ENCODE measurements around the gene TNS1. TPM values are rescaled to one million over a fixed set of nuclear protein-coding genes. Genes with fewer than 3 reads are reported as not detected.

Gene TNS1
- total and polyA plus RNA-seq, 2 experiments from 2014 or later: 16.2 to 27.6 TPM

DNA sequence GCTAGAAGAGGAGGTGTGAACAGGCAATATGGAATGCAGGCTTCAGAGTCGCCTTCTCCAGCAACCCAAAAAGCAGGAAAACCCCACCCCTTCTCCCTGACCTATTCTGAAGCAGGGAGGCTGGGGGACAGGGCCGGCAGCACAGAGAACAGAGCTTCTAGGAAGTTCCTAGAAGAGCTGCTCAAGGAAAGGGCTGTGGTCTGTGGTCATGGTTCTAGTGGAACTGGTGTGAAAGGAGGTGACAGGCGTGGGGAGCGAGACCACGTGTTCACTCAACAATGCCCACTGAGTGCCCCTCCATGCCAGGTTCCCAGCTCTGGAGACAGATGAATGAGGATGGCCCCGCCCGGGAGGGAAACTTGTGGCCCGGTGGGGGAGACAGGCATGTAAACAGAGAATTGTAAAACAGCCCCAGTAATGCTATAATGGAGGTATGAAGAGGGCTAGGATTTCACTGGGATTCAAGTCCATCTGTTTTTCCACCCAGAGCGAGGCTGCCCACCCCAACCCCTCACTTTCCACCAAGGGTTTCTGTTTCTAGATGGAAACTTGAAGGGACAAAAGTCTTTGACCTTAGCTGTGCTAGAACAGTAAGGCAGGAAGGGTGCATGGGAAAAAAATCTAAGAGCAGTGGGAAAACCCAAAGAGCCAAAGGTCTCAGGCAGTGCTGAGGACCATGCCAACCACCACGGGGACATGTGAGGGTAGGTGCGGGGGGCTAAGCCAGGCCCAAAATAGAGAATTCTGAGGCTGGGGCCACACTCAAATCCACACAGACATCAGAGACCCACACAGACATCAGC lies 71.8 kb downstream of the TNS1 start:
- DNase-seq (ENCODE audit: low spot score): no peak
- no peak overlapping the region for H3K27ac ChIP-seq
- H3K4me2 ChIP-seq: no peak overlapping the region
- H3K79me2 ChIP-seq: peaks cover 72% of the 10 kb centered on the region
- no peaks in the 10 kb centered on the region for H3K36me3 ChIP-seq (replicated peaks; ENCODE audit: insufficient read depth, low read depth)
- peaks cover 12% of the 10 kb centered on the region for H4K20me1 ChIP-seq (ENCODE audit: insufficient read depth, poor library complexity, severe bottlenecking)
- H3K4me1 ChIP-seq (ENCODE audit: insufficient read depth): peaks cover 50% of the 10 kb centered on the region
- H3K9me2 ChIP-seq (replicated peaks; ENCODE audit: insufficient read depth): no peaks in the 10 kb centered on the region
- H3K9me3 ChIP-seq (ENCODE audit: low read depth): no peaks in the 10 kb centered on the region
- H3K27me3 ChIP-seq: no peaks in the 10 kb centered on the region
- H2AFZ ChIP-seq: no peak overlapping the region
- WGBS (ENCODE audit: low lambda C conversion rate, missing lambda C conversion rate): 74% methylated on average over 11 of the region's 11 CpGs
- no peak overlapping the region for H3K4me3 ChIP-seq
- no peak for TF ChIP-seq EZH2 (IDR thresholded peaks at IDR 0.05; ENCODE audit: borderline replicate concordance)
- TF ChIP-seq EZH2phosphoT487 (IDR thresholded peaks at IDR 0.05; ENCODE audit: low read depth, severe bottlenecking, unreplicated experiment): no peak
- TF ChIP-seq, protein P1, sequence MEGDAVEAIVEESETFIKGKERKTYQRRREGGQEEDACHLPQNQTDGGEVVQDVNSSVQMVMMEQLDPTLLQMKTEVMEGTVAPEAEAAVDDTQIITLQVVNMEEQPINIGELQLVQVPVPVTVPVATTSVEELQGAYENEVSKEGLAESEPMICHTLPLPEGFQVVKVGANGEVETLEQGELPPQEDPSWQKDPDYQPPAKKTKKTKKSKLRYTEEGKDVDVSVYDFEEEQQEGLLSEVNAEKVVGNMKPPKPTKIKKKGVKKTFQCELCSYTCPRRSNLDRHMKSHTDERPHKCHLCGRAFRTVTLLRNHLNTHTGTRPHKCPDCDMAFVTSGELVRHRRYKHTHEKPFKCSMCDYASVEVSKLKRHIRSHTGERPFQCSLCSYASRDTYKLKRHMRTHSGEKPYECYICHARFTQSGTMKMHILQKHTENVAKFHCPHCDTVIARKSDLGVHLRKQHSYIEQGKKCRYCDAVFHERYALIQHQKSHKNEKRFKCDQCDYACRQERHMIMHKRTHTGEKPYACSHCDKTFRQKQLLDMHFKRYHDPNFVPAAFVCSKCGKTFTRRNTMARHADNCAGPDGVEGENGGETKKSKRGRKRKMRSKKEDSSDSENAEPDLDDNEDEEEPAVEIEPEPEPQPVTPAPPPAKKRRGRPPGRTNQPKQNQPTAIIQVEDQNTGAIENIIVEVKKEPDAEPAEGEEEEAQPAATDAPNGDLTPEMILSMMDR (IDR thresholded peaks at IDR 0.05; ENCODE audit: poor library complexity): no peak

DNA sequence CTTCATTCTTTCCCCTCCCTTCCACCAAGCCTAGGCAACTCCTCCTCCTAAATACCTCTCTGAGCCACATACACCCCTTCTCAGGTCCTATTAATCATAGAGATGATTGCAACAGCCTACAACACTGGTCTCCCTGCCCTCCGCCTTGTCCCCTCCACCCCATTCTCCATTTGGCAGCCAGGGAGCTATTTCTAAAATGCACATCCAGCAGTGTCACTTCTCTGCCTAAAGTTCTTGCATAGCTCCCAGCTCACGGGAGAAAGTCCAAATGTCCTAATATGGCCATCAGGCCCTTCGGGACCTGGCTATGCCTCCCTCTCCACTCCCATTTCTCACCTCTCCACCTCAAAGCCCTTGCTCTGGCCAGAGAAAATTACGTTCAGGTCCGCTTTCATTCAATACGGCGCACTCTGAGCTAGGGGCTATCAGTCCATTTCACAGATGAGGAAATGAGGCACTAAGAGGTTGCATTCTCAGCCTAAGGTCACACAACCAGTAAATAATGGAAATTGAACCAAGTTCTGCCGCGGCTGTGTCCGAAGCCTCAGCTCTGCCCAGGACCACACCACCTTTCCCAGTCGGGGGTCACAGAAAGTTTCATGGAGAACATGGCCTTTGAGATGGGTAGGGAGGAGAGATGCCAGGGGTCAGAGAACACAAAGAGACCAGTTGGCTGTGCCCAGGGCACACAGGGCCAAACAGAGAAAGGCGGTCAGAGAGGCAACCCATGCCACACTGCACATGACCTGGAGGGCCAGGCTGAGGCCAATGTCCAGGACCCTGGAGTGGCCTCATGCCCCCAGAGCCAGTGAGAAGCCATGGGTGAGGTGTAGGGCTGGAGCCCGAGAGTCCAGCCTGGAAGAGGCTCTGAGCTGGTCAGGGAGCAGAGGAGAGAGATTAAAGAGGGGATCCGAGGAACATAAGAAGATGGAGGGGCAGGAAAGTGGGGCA lies 72.8 kb downstream of the TNS1 start:
- Histone ChIP-seq H3K4me1 (ENCODE audit: insufficient read depth) (peaks cover 48% of the 10 kb centered on the region), H3K4me3 (no peak overlapping the region), H2AFZ (no peak overlapping the region), H3K27ac (peak overlapping the region; percentile 11), H3K36me3 (replicated peaks; ENCODE audit: insufficient read depth, low read depth) (no peaks in the 10 kb centered on the region), H3K4me2 (no peak overlapping the region), H3K79me2 (peaks cover 80% of the 10 kb centered on the region), H3K9me2 (replicated peaks; ENCODE audit: insufficient read depth) (no peaks in the 10 kb centered on the region), H3K9me3 (ENCODE audit: low read depth) (no peaks in the 10 kb centered on the region), H4K20me1 (ENCODE audit: insufficient read depth, poor library complexity, severe bottlenecking) (peaks cover 9% of the 10 kb centered on the region), H3K27me3 (no peaks in the 10 kb centered on the region)
- no peak for DNase-seq (ENCODE audit: low spot score)
- WGBS (ENCODE audit: low lambda C conversion rate, missing lambda C conversion rate): 83% methylated on average over 14 of the region's 14 CpGs
- TF ChIP-seq, protein P1 (IDR thresholded peaks at IDR 0.05; ENCODE audit: poor library complexity): no peak
- TF ChIP-seq EZH2 (IDR thresholded peaks at IDR 0.05; ENCODE audit: borderline replicate concordance) (no peak), EZH2phosphoT487 (IDR thresholded peaks at IDR 0.05; ENCODE audit: low read depth, severe bottlenecking, unreplicated experiment) (no peak)

DNA sequence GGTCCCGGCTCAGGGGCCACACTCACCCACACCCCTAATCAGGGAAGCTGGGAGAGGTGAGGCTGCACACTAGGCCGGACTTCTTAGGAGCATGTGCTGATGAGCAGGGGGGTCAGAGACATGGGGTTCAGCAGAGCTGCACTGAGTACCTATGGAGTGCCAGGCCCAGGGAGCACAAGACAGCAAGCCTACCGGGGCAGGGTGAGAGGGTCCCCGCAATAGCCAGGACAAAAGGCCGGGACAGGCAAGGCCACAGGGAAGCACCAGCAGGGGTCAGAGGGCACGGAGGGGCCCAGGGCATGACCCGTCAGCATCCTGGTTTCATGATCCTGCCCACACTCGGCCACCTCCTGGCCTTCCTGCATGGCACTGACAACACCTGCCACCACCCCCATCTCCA lies 73.5 kb downstream of the TNS1 start:
- Histone ChIP-seq H3K36me3 (replicated peaks; ENCODE audit: insufficient read depth, low read depth) (no peaks in the 10 kb centered on the region), H3K4me3 (no peak overlapping the region), H3K79me2 (peaks cover 83% of the 10 kb centered on the region), H4K20me1 (ENCODE audit: insufficient read depth, poor library complexity, severe bottlenecking) (peaks cover 9% of the 10 kb centered on the region), H3K9me3 (ENCODE audit: low read depth) (no peaks in the 10 kb centered on the region), H3K4me2 (no peak overlapping the region), H3K4me1 (ENCODE audit: insufficient read depth) (peaks cover 46% of the 10 kb centered on the region), H2AFZ (no peak overlapping the region), H3K27ac (no peak overlapping the region), H3K27me3 (no peaks in the 10 kb centered on the region), H3K9me2 (replicated peaks; ENCODE audit: insufficient read depth) (no peaks in the 10 kb centered on the region)
- 92% methylated on average over 8 of the region's 8 CpGs for WGBS (ENCODE audit: low lambda C conversion rate, missing lambda C conversion rate)
- TF ChIP-seq, protein P1 (IDR thresholded peaks at IDR 0.05; ENCODE audit: poor library complexity): no peak
- TF ChIP-seq EZH2phosphoT487 (IDR thresholded peaks at IDR 0.05; ENCODE audit: low read depth, severe bottlenecking, unreplicated experiment): no peak
- TF ChIP-seq EZH2 (IDR thresholded peaks at IDR 0.05; ENCODE audit: borderline replicate concordance): no peak
- DNase-seq (ENCODE audit: low spot score): no peak

All from hepatocyte (in vitro differentiated cells).